ENCODE data around the gene PTPRD. TPM values are rescaled to one million over a fixed set of nuclear protein-coding genes. Genes with fewer than 3 reads are reported as not detected.
"Not testable (repeated sequence)": the region's sequence is repeated elsewhere in the genome, so short reads cannot be mapped to it uniquely, and the experiment has no call there.

PTPRD gene
- total RNA-seq, 1 experiment from 2014 or later, result not detected

- ChIA-PET POLR2A (ENCODE audit: low non-redundant PET) (no interaction called here), CTCF (no interaction called here)
- intact Hi-C loops (cut with micrococcal nuclease; ENCODE audit: unreplicated experiment), result no loop called here
- Histone ChIP-seq H3K9me3 (ENCODE audit: low read depth, low read length, poor library complexity, severe bottlenecking) (no peaks in the 10 kb centered on the region), H3K27me3 (replicated peaks; ENCODE audit: insufficient read depth, low read depth, low read length, poor library complexity) (no peaks in the 10 kb centered on the region), H3K36me3 (ENCODE audit: insufficient read depth, low read length, poor library complexity, severe bottlenecking) (no peaks in the 10 kb centered on the region), H3K4me3 (ENCODE audit: low read depth, low read length, poor library complexity, severe bottlenecking) (no peak overlapping the region), H3K4me1 (ENCODE audit: insufficient read depth, low read length, poor library complexity, severe bottlenecking) (no peaks in the 10 kb centered on the region), H3K27ac (ENCODE audit: low read depth, low read length, poor library complexity, severe bottlenecking) (no peak overlapping the region)
- no peak for TF ChIP-seq CTCF (conservative IDR thresholded peaks at IDR 0.05; ENCODE audit: low read depth, low read length)
- DNase-seq (ENCODE audit: low spot score), result no peak
- no TSS peak for BruUV-seq (replicated peaks)
Observed at GRCh38 chr9:10488937-10489336, 123.9 kb downstream of the PTPRD start.

GRCh38 chr9:10479172-10479571 lies 133.6 kb downstream of the PTPRD start:
- H3K9me3 ChIP-seq (ENCODE audit: low read depth, low read length, poor library complexity, severe bottlenecking), result no peaks in the 10 kb centered on the region
- CTCF ChIA-PET, result no interaction called here
- H3K4me1 ChIP-seq (ENCODE audit: insufficient read depth, low read length, poor library complexity, severe bottlenecking), result no peaks in the 10 kb centered on the region
- no peaks in the 10 kb centered on the region for H3K36me3 ChIP-seq (ENCODE audit: insufficient read depth, low read length, poor library complexity, severe bottlenecking)
- H3K4me3 ChIP-seq (ENCODE audit: low read depth, low read length, poor library complexity, severe bottlenecking), result no peak overlapping the region
- TF ChIP-seq CTCF (conservative IDR thresholded peaks at IDR 0.05; ENCODE audit: low read depth, low read length) (peak; percentile 51), EZH2 (IDR thresholded peaks at IDR 0.05; ENCODE audit: borderline replicate concordance, low read depth, low read length, poor library complexity, severe bottlenecking) (no peak)
- no peak overlapping the region for H3K27ac ChIP-seq (ENCODE audit: low read depth, low read length, poor library complexity, severe bottlenecking)
- DNase-seq (ENCODE audit: low spot score), result peak; percentile 24
- BruUV-seq (replicated peaks), result no TSS peak
- intact Hi-C loops (cut with micrococcal nuclease; ENCODE audit: unreplicated experiment), result no loop called here
- no peaks in the 10 kb centered on the region for H3K27me3 ChIP-seq (replicated peaks; ENCODE audit: insufficient read depth, low read depth, low read length, poor library complexity)
- POLR2A ChIA-PET (ENCODE audit: low non-redundant PET), result no interaction called here

GRCh38 chr9:10449201-10449617 lies 163.6 kb downstream of the PTPRD start:
- H3K4me3 ChIP-seq (ENCODE audit: low read depth, low read length, poor library complexity, severe bottlenecking); H3K9me3 ChIP-seq (ENCODE audit: low read depth, low read length, poor library complexity, severe bottlenecking); intact Hi-C loops (cut with micrococcal nuclease; ENCODE audit: unreplicated experiment); POLR2A ChIA-PET (ENCODE audit: low non-redundant PET); DNase-seq (ENCODE audit: low spot score); H3K27me3 ChIP-seq (replicated peaks; ENCODE audit: insufficient read depth, low read depth, low read length, poor library complexity); H3K27ac ChIP-seq (ENCODE audit: low read depth, low read length, poor library complexity, severe bottlenecking); H3K4me1 ChIP-seq (ENCODE audit: insufficient read depth, low read length, poor library complexity, severe bottlenecking); H3K36me3 ChIP-seq (ENCODE audit: insufficient read depth, low read length, poor library complexity, severe bottlenecking); CTCF ChIA-PET; BruUV-seq (replicated peaks): not testable (repeated sequence)

- DNase-seq (ENCODE audit: low spot score), result no peak
- Histone ChIP-seq H3K36me3 (ENCODE audit: insufficient read depth, low read length, poor library complexity, severe bottlenecking) (no peaks in the 10 kb centered on the region), H3K4me1 (ENCODE audit: insufficient read depth, low read length, poor library complexity, severe bottlenecking) (no peaks in the 10 kb centered on the region), H3K27ac (ENCODE audit: low read depth, low read length, poor library complexity, severe bottlenecking) (no peak overlapping the region), H3K27me3 (replicated peaks; ENCODE audit: insufficient read depth, low read depth, low read length, poor library complexity) (no peaks in the 10 kb centered on the region), H3K4me3 (ENCODE audit: low read depth, low read length, poor library complexity, severe bottlenecking) (no peak overlapping the region), H3K9me3 (ENCODE audit: low read depth, low read length, poor library complexity, severe bottlenecking) (no peaks in the 10 kb centered on the region)
- intact Hi-C loops (cut with micrococcal nuclease; ENCODE audit: unreplicated experiment), result no loop called here
- TF ChIP-seq CTCF (conservative IDR thresholded peaks at IDR 0.05; ENCODE audit: low read depth, low read length) (no peak), EZH2 (IDR thresholded peaks at IDR 0.05; ENCODE audit: borderline replicate concordance, low read depth, low read length, poor library complexity, severe bottlenecking) (no peak)
- CTCF ChIA-PET, result no interaction called here
- no TSS peak for BruUV-seq (replicated peaks)
- POLR2A ChIA-PET (ENCODE audit: low non-redundant PET), result no interaction called here
Observed at GRCh38 chr9:10447036-10447435, 165.8 kb downstream of the PTPRD start.
